ENCODE data around the gene SYNE4.

The SYNE4 gene

GRCh38 chr19:35991731-35992450, 16.7 kb downstream of the SYNE4 start:
- H3K4me1 ChIP-seq (ENCODE audit: control insufficient read depth in 1 of 2, insufficient read depth in 1 of 2, low read depth in 1 of 2, low read length in 1 of 2), result peaks cover 24 to 33% of the 10 kb centered on the region in 2 experiments
- TF ChIP-seq CTCF (IDR thresholded peaks at IDR 0.05), result no peak
- no peak overlapping the region for H3K4me3 ChIP-seq (ENCODE audit: low read depth in 1 of 2, low read length in 1 of 2)

GRCh38 chr19:35990771-35991730, 17.6 kb downstream of the SYNE4 start:
- Histone ChIP-seq H3K4me3 (ENCODE audit: low read depth in 1 of 2, low read length in 1 of 2) (no peak overlapping the region), H3K4me1 (ENCODE audit: control insufficient read depth in 1 of 2, insufficient read depth in 1 of 2, low read depth in 1 of 2, low read length in 1 of 2) (peaks cover 20 to 25% of the 10 kb centered on the region in 2 experiments), H3K27ac (no peak overlapping the region), H3K9me3 (no peaks in the 10 kb centered on the region), H3K27me3 (peaks cover 50% of the 10 kb centered on the region), H3K36me3 (no peaks in the 10 kb centered on the region)
- TF ChIP-seq CTCF (IDR thresholded peaks at IDR 0.05), result no peak

More at GRCh38 chr19:35991731-35992450, 16.7 kb downstream of the SYNE4 start:
- no peaks in the 10 kb centered on the region for H3K9me3 ChIP-seq
- peaks cover 41% of the 10 kb centered on the region for H3K27me3 ChIP-seq
- no peaks in the 10 kb centered on the region for H3K36me3 ChIP-seq
- no peak overlapping the region for H3K27ac ChIP-seq

GRCh38 chr19:35990156-35990555, 18.5 kb downstream of the SYNE4 start:
- H3K4me1 ChIP-seq (ENCODE audit: control insufficient read depth in 1 of 2, insufficient read depth in 1 of 2, low read depth in 1 of 2, low read length in 1 of 2), result peaks cover 11 to 16% of the 10 kb centered on the region in 2 experiments
- H3K27me3 ChIP-seq, result peaks cover 59% of the 10 kb centered on the region

GRCh38 chr19:35988824-35989223, 19.8 kb downstream of the SYNE4 start:
- H3K4me3 ChIP-seq (ENCODE audit: low read depth in 1 of 2, low read length in 1 of 2), result no peak overlapping the region
- peaks cover 2 to 8% of the 10 kb centered on the region in 2 experiments for H3K4me1 ChIP-seq (ENCODE audit: control insufficient read depth in 1 of 2, insufficient read depth in 1 of 2, low read depth in 1 of 2, low read length in 1 of 2)
- H3K9me3 ChIP-seq, result no peaks in the 10 kb centered on the region
- no peak overlapping the region for H3K27ac ChIP-seq
- H3K36me3 ChIP-seq, result no peaks in the 10 kb centered on the region
- TF ChIP-seq CTCF (IDR thresholded peaks at IDR 0.05), result no peak
- peaks cover 67% of the 10 kb centered on the region for H3K27me3 ChIP-seq

More at GRCh38 chr19:35990156-35990555, 18.5 kb downstream of the SYNE4 start:
- Histone ChIP-seq H3K4me3 (ENCODE audit: low read depth in 1 of 2, low read length in 1 of 2) (no peak overlapping the region), H3K36me3 (no peaks in the 10 kb centered on the region), H3K9me3 (no peaks in the 10 kb centered on the region), H3K27ac (no peak overlapping the region)
- no peak for TF ChIP-seq CTCF (IDR thresholded peaks at IDR 0.05)

- Histone ChIP-seq H3K27me3 (peaks cover 76% of the 10 kb centered on the region), H3K27ac (no peak overlapping the region), H3K9me3 (no peaks in the 10 kb centered on the region), H3K4me1 (ENCODE audit: control insufficient read depth in 1 of 2, insufficient read depth in 1 of 2, low read depth in 1 of 2, low read length in 1 of 2) (peaks cover 2 to 6% of the 10 kb centered on the region in 2 experiments), H3K36me3 (no peaks in the 10 kb centered on the region), H3K4me3 (ENCODE audit: low read depth in 1 of 2, low read length in 1 of 2) (peak overlapping the region; percentile 5 to 50)
- no peak for TF ChIP-seq CTCF (IDR thresholded peaks at IDR 0.05)
Measured at GRCh38 chr19:35987571-35987896, 21.1 kb downstream of the SYNE4 start.
